SH-SY5Y (cell line): ENCODE measurements around the gene CCR5.

ENCODE experiments used
- GATA2 ChIP-seq: IDR thresholded peaks from 2 replicates; pipeline ENCODE4 v1.6.1; 2011; ENCODE audit warnings: mild to moderate bottlenecking, low read depth, low read length
- GATA3 ChIP-seq: IDR thresholded peaks from 2 replicates; pipeline ENCODE4 v1.6.1; 2011; ENCODE audit warnings: low read depth, mild to moderate bottlenecking, low read length, moderate library complexity

DNA sequence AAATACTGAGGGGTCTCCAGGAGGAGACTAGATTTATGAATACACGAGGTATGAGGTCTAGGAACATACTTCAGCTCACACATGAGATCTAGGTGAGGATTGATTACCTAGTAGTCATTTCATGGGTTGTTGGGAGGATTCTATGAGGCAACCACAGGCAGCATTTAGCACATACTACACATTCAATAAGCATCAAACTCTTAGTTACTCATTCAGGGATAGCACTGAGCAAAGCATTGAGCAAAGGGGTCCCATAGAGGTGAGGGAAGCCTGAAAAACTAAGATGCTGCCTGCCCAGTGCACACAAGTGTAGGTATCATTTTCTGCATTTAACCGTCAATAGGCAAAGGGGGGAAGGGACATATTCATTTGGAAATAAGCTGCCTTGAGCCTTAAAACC lies 4.5 kb downstream of the CCR5 start:
- TF ChIP-seq GATA2 (no peak), GATA3 (no peak)
